ENCODE data around the gene TCF7L2.

The TCF7L2 gene

DNA sequence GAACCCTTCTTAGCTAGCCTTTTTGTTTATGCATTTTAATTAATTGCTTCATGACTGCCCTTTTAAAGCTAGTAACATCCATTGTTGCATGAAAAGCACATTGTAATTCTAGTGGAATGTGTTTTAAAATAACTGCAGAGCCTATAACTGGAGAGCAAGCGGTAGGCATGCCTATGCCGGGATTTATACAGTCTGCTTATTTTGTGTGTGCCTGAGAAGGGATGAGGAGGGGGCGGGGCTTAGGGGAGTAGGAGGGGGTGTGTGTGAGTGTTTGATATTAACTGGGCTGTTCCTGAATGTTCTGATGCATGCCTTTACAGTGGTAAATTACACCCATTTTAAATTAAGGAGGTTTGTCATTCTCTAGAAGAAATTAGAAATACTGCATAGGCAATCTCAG lies 208.1 kb downstream of the TCF7L2 start:
- DNase-seq: no peak

GRCh38 chr10:113159563-113159962 lies 209.5 kb downstream of the TCF7L2 start:
- DNase-seq: no peak

DNA sequence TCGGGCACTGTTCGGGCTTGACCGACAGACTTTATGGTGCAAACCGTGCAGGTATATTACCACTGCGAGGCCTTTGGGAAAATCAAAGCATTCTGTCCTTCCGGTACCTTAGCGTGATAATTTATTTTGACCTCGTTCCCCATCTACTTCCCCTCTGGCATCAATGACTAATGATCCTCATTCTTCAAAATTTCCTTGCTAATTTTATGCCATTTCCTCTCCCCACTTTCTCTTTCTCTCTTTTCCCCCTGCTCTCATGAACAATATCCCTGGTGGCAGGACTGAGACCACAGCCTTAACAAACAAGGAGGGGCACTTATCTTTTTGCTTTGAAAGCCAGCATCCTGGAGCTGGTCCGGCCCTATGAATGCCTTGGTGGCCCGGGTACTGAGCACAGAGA lies 210.6 kb downstream of the TCF7L2 start:
- no peak for DNase-seq

DNA sequence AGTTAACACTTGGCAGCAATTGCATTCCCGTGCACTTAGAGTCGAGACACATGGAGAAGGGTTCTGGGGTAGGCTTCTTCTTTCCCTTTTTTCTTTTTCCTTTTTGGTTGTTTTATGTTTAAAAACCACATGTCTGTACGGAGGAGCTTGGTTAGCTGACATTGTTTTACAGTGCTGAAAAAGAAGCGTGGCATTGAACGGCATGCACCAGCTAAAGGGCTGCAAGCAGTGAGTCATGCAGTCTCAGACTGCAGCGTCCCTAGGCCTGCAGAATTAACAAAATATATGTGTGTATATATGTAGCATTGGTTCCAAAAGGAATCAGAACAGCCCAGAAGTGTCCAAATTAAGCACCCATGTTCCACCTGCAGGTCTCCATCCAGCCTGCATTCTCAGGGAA lies 211.0 kb downstream of the TCF7L2 start:
- DNase-seq: no peak

DNA sequence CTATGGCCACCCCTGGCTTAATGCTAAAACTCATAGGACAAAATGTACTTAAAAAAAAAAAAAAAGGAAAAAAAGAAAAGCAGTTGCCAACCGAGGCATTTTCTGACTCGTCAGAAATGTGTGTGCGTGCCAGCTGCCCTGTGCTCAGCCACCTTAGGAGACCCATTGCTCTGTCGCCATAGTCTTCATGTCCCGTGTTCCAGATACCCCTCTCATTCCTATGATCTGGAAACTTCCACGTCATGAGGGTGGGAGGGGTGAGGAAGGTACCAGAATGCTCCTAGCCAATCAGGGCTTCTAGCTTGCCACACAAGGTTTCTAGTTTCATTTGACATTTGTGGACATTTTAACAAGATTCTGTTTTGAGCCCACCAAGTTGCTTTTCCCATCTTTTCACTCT lies 212.9 kb downstream of the TCF7L2 start:
- DNase-seq: no peak

GRCh38 chr10:113165673-113166072 lies 215.6 kb downstream of the TCF7L2 start:
- DNase-seq: no peak

- DNase-seq: no peak
Measured at GRCh38 chr10:113167702-113168101, 217.7 kb downstream of the TCF7L2 start.

- DNase-seq: no peak
Measured at GRCh38 chr10:113168584-113168983, 218.5 kb downstream of the TCF7L2 start.

- no peak for DNase-seq
Measured at GRCh38 chr10:113169111-113169510, 219.1 kb downstream of the TCF7L2 start.

GRCh38 chr10:113169853-113170460 lies 219.9 kb downstream of the TCF7L2 start:
- no peak for DNase-seq

DNA sequence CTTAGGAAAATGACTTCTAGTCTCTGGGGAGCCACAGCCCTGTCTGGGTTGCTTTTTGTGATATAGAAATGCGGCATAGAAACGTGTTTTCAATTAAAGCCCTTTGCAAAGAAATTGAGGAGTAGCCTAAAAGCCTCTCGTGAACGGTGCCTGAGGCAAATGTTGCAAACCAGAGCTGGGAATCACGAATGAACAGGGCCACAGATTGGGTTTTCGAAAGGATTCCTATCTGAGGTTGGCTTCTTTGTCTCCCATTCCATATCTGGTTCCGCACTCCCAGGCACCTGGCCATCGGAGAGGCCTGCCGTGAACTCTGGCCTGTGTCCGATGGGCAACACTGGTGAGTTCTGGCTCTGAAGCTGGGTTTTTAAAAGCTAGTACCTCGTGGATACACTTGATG lies 221.6 kb downstream of the TCF7L2 start:
- DNase-seq: no peak

- no peak for DNase-seq
Measured at GRCh38 chr10:113175176-113175575, 225.1 kb downstream of the TCF7L2 start.

- no peak for DNase-seq
Measured at GRCh38 chr10:113175756-113176651, 226.0 kb downstream of the TCF7L2 start.

- no peak for DNase-seq
Measured at GRCh38 chr10:113176652-113177155, 226.7 kb downstream of the TCF7L2 start.

DNA sequence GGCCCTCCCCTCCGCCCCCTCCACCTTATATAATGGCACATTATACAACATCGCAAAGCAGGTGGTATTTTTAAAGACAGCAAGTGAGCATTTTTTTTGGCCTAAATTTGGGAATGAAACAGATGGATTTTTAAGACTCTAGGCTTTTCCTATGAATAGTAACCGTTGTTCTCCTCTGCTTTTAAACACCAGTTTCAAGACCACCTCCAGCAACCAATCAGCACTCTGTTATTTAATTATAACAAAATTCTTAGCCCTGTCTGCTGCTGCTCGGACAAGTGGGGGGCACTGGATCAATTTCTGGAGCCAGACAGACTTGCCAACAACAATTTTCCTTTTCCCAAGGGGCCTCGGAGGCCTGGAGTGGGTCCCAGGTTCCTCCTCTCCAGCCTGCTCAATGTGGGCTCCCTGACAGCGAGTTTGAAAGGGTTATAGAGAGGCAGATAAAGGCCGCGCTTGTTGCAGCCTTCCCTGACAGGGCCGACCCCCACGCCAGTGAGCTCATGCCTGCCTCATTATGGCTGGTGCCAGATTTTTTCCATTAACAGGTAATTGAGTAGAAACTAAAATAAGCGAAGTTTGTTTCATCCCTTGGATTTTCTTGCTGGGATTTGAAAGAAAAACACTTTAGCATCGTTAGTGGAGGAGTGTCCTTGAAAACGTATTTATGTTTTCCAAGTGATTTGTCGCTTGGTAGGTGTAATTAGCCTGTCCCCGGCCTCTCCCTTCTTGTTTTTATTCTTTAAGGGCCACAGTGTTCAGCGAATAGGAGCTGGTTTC lies 227.3 kb downstream of the TCF7L2 start:
- DNase-seq: peak; percentile 43

DNA sequence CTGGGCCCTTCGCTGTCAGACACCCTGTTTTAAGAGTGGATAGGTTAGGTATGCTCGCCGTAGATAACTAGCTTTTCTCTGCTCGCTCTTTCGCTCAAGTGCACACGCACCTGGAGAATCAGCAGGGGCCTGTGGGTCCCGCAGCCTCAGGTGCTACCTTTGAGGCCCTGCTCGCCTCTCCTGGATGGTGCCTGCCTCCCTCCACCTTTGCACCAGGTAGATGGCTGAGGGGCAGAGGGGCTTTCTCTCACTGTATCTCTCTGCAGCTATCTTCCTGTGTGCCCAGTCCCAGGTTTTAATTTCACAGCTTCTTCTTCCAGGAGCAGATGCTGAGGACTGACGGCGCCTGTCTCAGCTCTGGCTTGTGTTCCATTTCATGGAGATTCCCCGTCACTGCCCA lies 227.9 kb downstream of the TCF7L2 start:
- DNase-seq: no peak

DNA sequence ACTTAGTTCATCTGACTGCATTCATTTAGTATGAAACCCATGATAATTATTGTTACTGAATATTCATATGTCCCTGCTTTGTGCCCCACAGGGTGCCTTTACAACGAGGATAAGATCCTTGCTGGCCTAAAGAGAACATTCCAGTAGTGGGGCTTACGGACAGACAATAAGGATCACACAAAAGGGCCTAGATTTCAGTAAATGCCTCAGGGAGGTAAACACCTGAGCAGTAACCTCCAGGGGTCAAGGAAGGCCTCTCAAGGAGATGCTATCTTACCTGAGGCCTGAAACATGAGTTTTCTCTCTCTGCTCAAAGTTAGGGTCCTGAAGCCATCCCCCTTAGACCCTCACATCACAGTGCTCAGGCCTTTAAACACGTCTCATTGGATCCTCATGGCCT lies 228.7 kb downstream of the TCF7L2 start:
- no peak for DNase-seq

DNA sequence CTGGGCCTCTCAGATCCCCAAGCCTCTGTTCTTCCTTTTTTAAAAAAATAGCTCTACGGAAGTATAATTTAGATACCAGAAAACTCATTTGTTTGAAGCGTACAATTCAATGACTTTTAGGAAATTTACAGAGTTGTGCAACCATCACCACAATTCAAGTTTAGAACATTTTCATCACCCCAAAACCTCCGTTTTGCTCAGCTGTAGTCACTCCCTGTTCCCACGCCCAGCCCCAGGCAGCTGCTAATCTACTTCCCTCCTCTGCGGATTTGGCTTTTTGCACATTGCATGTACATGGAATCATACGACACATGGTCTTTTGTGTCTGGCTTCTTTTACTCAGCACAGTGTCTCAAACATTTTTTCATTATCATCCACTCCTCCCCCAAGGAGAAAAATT lies 229.2 kb downstream of the TCF7L2 start:
- DNase-seq: no peak

- DNase-seq: no peak
Measured at GRCh38 chr10:113179966-113180365, 229.9 kb downstream of the TCF7L2 start.

DNA sequence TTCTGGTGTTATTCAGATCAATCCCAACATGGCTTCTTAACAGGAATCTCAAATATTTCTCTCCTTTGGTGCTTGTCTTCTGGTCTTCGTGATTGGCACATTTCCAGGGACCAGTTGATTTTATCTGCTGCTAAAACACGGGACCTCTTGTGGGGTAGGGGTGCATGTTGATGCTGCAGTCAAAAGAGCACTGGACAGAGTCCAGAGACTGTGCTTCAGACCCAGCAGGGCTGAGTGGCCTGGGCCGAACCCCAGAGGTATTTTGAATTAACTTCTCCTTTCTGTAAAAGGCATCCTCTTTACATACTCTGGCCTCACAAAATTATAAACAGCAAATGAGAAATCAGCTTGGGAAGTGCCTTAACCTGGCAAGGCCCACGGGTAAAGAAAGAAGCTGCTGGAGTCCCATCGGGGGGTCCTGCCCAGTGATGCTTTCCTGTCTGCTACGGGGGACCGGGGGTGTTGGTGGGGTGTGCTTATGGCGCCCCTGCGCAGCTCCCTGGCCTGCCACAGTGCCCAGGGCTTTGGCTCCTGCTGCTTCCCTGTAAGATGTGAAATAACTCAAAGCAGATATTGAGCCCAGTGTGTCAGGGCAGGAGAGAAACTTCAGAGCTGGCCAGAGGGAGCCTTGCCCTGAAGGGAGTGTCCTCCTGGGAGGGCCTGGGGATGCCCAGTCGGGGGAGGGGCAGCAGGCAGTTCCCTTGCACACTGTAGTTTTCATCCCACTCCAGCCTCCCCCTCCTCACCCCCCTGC lies 230.5 kb downstream of the TCF7L2 start:
- no peak for DNase-seq

GRCh38 chr10:113182154-113182553 lies 232.1 kb downstream of the TCF7L2 start:
- no peak for DNase-seq

GRCh38 chr10:113183573-113183972 lies 233.5 kb downstream of the TCF7L2 start:
- DNase-seq: peak; percentile 39
